ENCODE data around the gene RAB13.
"Not testable (repeated sequence)": the region's sequence is repeated elsewhere in the genome, so short reads cannot be mapped to it uniquely, and the experiment has no call there.

RAB13 gene

DNA sequence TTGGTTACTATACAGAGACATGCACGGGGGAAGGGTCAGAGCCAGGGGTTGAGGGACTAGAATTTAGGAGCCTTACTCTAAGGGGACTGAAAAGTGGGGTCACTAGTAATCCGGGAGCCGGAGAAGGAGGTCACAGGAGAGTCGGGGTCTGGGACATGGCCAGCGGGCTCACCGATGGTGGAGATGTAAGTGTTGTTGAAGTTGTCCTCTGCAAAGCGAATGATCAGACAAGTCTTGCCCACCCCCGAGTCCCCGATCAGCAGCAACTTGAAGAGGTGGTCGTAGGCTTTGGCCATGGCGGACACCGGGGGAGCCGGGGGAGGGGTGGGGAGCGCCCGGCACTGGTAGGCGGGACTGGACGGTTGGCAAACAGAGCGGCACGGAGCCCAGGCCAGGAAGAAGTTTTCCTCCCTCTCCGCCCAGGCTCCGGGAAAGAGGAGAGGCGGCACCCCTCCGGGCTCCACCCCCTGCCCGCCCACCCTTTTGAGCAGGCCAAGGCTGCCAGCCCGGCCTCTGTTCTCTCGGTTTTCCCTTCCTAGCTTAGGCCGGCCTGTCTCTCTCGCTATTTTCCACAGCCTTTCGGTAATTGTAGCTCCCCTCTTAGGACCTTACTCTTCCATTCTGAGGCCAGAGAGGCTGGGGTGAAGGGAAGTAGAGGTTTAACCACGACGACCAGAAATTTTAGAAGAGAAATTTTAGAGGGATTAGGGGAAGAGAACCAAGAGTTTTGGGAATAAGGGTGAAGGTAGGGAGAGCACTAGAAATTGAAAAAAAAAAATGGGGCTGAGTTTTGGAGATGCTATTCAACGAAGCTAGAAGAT is at the start of gene RAB13:
RAB13 (minus strand) TSS at position 399 of the 821 bp plus-strand sequence; CDS start at position 296, 103 bp downstream.
- no peak for DNase-seq

DNA sequence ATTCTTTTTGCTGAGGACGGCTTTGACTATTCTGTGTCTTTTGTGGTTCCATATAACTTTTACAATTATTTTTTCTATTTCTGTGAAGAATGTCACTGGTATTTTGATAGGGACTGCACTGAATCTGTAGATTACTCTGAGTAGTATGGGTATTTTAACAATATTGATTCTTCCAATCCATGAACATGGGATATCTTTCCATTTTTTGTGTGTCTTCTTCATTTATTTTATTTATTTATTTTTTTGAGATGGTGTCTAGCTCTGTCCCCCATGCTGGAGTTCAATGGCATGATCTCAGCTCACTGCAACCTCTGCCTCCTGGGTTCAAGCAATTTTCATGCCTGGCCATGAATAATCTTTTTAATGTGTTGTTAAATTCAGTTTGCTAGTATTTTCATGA is 47.6 kb upstream of the RAB13 start:
- DNase-seq, result not testable (repeated sequence)

DNA sequence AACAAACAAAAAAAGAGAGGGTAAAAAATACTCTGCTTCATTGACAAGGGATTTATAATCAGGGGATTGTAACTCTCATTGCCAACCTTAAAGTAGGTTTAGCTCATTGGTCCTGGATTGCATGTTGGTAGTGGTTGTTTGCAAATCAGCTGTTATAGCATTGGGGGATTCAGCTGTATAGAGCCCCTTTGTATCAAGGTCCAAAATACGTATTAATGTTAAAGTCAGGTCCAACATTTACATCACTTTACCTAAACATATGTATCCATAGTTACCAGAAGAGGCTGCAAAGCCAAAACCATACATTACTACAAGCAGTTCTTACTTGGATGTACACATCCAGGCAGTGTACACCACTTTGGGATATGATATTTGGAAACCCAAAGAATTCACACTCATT is 33.8 kb upstream of the RAB13 start:
- DNase-seq, result no peak

DNA sequence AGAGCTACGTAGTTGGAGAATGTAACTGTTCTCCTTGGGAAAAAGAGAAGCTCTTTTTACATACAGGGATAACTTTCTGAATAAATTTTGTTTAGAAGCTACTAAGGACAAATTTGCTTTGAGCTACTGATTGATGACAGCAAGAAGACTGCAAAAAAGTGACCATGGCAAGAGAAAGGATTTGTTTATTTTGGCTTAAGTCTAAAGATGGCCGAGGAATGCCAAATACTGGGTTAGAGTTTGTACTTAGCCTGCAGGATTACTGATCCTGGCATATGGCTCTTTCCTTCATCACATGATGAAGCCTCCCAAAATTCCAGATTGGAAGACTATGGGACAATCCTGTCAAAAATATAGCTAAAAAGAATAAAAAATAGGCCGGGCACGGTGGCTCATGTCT is 33.1 kb upstream of the RAB13 start:
- no peak for DNase-seq

DNA sequence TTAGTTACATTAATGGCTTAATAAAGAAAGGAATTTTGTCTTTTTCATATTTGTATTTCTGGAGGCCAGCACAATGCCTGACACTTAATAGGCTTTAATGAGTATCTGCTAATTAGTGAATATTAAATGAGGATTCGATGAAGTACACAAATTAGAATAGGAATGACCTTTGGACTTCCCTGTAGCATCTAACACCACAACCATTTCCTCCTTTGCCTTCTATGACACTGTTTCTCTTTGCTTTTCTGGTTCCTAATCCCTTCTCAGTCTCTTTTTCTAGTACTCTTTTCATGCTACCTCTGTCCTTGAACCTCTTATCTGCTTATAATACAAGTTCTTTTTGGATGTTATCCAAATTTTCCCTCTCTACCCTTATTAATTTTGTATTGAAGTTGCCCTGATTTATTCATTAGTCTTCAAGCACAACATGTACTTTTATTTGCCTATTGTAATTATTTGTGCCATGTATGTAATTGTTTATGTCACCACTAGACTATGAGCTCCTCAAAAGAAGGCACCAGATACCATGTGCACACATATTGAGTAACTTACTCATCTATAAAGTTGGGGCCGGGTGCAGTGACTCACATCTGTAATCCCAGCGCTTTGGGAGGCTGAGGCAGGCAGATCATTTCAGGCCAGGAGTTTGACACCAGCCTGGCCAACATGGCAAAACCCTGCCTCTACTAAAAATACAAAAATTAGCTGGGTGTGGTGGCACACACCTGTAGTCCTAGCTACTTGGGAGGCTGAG is 28.2 kb upstream of the RAB13 start:
- DNase-seq, result no peak

DNA sequence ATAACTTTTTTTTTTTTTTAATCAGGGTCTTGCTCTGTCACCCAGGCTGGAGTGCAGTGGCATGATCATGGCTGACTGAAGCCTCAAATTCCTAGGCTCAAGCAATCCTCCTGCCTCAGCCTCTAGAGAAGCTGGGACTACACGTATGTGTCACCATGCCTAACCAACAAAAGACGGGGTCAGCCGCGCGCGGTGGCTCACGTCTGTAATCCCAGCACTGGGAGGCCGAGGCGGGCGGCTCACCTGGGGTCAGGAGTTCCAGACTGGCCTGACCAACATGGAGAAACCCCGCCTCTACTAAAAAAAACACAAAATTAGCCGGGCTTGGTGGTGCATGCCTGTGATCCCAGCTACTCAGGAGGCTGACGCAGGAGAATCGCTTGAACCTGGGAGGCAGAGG is 26.4 kb upstream of the RAB13 start:
- not testable (repeated sequence) for DNase-seq

DNA sequence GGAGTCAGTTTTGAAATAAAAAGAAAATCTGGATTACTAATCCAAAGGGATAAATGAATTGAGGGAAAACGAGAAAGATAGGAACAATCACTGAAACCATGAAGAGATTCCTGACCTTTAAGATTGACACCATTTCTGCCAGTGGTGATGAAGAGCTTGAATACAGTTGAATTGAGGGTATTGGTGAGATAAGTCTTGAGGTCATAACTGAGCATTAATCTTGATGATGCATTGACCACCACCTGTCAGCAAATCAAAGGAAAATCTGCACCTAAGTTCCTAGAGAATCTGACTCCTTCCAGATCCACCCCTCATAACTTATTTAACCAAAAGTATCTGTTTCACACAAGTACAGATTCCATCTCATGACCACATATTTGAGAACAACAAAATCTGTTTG is 26.0 kb upstream of the RAB13 start:
- DNase-seq, result no peak

DNA sequence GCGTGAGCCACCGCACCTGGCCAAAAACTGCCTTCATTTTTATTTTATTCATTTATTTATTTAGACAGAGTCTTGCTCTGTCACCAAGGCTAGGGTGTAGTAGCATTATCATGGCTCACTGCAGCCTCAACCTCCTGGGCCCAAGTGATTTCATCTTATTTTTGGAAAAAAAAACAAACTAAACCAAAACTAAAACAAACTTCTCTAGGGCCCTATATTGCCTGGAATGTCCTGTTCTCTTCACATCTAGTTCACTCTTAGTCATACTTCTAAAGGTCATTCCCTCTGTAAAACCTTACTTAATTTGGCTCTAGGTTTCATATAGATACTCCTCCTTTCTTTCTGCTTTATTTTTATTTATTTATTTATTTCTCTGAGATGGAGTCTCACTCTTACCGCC is 20.0 kb upstream of the RAB13 start:
- no peak for DNase-seq

DNA sequence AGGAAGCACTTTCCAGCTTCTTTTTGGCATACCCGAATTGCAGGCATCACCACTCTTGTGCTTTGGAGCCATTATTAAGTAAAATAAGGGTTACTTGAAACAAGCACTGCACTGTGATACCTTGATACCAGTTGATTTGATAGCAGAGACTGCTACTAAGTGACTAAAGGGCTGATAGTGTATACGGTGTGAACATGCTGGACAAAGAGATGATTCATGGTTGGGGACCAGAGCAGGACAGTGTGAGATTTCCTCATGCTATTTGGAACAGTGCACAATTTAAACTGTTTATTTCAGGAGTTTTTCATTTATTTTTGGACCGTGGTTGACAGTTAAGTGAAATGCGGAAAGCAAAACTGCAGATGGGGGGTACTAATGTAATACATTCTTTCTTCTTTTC is 14.3 kb upstream of the RAB13 start:
- no peak for DNase-seq

DNA sequence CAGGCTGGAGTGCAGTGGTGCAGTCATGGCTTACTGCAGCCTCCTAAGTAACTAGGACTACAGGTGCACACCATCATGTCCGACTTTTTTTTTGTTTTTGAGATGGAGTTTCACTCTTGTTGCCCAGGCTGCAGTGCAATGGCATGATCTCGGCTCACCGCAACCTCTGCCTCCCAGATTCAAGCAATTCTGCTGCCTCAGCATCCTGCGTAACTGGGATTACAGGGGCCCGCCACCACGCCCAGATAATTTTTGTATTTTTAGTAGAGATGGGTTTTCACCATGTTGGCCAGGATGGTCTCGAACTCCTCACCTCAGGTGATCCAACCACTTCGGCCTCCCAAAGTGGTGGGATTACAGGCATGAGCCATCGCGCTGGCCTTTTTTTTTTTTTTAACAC is 10.7 kb upstream of the RAB13 start:
- DNase-seq, result not testable (repeated sequence)

DNA sequence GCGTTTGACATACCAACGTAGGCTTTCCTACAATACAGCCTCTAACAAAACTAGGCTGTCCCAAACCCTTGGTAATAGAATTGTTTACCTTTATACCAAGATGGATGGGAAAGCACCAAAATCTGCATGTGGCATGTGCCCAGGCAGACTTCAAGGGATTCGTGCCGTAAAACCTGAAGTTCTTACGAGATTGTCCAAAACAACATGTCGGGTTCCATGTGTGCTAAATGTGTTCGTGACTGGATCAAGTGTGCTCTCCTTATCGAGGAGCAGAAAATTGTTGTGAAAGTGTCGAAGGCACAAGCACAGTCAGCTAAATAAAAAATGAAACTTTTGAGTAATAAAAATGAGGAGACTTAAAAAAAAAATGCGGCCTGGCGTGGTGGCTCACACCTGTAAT is 9.5 kb upstream of the RAB13 start:
- DNase-seq, result no peak

DNA sequence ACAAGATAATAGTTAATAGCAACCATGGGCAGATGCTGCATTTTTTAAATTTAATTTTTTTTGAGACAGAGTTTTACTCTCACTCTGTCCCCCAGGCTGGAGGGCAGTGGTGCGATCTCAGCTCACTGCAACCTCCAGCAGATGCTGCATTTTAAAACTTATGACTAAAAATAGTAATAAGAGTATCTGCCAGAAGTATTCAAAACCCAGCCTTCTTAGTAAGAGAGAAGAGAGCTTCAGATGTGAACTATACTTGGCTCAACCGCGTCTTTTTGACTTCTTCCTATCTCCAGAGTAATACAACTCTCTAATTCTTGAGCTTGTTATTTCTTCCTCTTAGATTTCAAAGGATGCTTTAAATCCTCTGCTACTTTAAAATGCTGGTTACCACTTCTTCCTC is 9.1 kb upstream of the RAB13 start:
- no peak for DNase-seq

DNA sequence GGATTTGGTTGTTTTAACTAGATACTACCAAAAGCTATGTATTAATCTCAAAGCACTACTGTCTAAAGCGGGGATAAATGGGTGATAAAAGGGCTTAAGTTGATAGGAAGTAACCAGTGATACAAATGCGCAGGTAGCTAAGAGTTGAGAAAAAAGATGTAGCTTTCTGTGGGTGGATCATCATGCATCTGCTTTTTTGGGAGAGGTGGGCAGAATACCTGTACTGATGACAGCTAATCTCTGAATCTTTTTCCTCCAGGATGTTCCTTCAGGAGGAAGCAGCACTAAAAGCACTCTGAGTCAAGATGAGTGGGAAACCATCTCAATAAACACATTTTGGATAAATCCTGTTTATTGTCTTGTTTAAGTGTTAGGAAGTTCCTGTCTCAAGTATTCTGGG is 5.7 kb upstream of the RAB13 start:
- DNase-seq, result no peak

DNA sequence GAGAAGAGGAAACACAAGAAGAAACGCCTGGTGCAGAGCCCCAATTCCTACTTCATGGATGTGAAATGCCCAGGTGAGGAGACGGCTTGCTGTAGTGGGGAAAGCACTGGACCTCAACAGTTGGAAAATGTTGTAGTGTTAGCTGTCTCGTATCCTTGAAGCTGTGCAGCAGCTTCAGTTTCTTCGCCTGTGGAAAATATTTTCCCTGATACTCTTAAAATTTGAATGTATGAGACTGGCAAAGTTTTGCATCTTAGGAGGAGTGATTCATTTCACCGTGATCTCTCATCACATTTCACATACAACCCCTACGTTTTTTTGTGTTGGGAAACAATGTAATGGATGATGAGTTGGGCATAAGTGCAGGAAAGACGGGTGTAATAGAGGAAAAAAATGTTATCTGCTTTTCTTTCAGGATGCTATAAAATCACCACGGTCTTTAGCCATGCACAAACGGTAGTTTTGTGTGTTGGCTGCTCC is 5.1 kb upstream of the RAB13 start:
- no peak for DNase-seq

DNA sequence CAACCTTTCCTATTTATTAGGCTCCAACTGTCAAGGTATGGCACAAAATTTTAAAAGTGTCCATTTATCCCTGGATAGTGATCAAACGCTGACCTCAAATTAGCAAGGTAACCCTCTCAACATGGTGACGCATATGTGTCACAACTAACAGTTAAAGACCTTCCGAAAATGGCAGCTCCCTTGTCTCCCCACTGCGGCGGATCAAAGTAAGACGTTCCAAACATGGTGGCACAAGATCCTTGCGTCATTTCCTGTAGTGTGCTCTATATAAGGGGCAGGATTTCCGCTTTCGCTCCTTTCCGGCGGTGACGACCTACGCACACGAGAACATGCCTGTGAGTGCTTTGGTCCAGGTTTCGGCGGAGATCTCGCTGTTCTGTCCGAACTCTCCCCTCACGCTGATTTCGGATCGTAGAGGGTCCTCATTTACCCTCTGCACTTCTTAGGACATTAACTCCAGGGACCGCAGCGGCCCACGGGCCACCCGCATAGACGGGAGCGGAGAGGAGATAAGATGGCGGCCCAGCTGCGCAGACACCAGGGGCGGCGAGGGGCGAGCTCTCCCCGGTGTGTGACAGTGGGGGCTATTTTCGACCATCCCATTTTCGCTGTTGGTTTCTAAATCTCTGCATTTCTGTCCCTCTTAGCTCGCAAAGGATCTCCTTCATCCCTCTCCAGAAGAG is 4.5 kb upstream of the RAB13 start, which contains the start of gene RPS27:
RPS27 (plus strand) TSS at position 295 of the 683 bp plus-strand sequence; CDS start at position 330, 35 bp downstream.
- peak; percentile 98 to 99 for DNase-seq

DNA sequence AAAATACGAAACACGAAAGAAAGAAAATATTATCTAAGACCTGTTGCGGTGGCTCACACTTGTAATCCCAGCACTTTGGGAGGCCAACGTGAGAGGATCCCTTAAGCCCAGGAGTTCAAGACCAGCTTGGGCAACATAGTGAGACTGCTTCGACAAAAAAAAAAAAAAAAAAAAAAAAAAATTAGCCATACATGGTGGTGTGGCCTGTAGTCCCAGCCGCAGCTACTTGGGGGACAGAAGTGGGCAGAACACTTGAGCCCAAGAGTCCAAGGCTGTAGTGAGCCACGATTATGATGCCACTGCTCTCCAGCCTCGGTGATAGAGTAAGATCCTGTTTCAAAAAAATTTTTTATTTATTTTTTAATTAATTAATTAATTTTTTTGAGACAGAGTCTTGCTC is 1.5 kb upstream of the RAB13 start:
- no peak for DNase-seq

DNA sequence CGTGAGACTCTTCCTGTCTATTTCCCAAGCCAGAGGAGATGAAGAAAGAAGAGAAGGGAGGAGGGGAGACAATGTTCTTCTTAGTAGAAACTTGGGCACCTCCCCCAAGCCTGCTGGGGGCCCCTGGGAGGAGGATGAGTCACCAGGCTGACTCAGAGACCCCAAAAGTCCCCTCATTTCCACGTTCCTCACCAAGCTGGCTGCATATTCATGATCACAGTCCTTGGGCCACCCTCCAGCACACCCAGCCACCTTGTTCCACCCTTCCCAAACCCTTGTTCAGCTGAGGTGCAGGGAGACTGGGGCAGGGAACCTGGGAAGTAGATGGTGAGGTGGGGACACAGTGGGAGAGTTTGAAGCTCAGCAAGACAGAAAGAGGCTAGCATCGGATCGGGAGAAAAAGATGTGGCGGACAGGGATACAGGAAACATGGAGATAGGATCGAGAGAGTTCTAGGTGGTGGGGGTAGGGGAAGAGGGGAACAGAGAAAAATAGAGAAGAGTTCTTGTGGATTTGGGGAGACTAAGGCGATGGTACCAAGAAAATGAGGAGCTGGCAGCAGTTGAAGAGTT is 712 bp downstream of the RAB13 start:
- DNase-seq, result peak in 1 of 2 experiments; percentile 19

DNA sequence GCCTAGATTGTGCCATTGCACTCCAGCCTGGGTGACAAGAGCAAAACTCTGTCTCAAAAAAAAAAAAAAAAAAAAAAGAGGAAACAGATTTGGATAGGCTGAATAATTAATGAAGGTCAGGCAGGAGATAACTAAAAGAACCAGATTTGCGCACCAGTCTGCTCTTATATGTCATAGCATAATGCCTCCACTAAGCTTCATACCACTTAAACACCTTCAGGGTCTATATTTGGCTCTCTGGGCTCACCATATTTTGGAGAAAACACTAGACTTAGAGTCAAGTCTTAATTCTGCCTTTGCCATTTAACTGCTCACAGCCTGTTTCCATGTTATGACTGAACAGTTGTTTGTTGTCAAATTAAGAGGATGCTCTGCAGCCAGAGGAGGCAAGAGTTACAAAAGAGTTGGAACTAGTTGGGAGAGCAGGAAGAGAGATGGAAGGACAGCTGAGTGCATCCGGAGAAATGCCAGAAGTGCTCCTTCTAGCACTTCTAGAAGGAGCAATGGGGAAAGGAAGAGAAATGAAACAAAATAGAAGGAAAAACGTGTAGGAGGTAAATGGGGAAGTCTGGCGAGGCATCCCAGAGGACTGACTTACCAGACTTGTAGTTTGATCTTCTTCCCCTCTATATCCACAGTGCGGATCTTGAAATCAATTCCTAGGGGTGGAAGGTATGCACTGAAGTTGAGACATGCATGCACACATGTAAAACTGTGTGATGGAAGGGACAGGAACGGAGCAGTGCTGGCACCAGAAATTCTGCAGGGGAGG is 1.8 kb downstream of the RAB13 start:
- no peak for DNase-seq

DNA sequence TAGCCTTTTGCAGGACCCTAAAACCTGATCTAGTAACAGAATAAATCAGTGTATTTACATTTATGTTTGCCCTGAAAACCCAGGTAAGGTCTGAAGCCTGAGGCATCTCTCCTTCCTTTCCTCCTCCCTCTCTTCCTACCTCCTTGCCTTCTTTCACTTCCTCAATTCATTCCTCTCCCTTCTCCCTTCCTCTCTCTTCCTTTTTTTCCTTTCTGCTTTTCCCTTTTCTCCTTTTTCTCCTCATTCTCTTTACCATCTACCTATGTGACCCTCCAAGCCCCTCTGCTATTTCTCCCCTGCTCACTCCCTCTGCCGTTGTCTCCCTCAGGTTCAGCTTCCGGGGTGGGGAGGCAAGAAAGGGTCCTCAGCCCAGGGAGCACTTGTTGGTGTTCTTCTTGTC is 4.4 kb downstream of the RAB13 start:
- not testable (repeated sequence) for DNase-seq

DNA sequence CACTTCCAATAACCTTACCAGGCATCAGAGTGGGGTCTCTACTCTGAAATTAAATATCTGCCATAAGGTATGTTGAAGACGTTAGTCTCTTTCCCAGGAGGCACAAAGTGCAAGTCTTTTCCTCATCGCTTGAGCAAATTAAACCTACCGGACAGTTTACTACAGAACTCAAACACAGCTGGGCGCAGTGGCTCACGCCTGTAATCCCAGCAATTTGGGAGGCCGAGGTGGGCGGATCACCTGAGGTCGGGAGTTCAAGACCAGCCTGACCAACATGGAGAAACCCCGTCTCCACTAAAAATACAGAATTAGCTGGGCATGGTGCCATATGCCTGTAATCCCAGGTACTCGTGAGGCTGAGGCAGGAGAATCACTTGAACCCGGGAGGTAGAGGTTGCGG is 7.0 kb downstream of the RAB13 start:
- not testable (repeated sequence) for DNase-seq

DNA sequence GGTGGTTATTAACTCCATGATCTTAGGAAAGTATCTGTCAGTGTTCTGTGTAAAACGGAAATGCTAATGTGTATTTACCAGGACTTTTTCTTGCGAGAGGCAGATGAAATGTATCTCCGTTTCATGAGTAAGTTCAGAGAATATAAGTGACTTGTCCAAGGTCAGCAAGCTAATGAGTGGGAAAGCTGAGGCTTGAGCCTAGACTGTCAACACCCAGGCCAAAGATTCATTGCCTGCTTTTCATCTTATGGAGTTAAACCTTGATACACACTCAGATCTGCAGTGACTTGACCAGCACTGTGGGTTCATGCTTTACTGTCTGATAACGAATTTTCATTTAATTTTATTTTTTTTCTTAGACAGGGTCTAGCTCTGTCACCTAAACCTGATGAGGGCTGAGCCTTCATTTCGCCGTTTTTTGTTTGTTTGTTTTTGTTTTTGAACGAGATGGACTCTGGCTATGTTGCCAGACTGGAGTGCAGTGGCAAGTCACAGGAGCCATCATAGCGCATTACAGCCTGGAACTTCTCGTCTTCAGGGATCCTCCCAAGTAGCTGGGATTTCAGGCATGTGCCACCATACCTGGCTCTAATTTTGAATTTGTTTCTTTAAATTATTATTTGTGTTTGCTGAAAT is 7.7 kb downstream of the RAB13 start:
- DNase-seq, result no peak

Data from Kasumi-1 (cell line).